Measurements from ENCODE around the gene LYST.

Gene LYST

DNA sequence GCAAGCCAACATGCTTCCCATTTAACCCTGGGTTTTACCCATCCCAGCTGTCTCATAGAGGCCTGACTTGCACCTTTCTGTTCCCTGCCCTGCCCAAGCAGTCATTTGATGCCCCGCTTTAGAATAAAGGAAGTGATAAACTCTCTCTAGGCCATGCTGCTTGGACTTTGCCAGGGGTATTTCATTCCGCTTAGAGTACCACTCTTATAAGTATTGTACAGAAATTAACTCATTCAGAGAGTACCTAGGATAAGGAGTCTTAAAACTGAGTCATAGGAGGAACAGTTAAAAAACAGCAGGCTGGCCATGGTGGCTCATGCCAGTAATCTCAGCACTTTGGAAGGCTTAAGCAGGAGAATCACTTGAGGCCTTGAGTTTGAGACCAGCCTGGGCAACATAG lies 21.0 kb upstream of the LYST start:
- no peak for DNase-seq

DNA sequence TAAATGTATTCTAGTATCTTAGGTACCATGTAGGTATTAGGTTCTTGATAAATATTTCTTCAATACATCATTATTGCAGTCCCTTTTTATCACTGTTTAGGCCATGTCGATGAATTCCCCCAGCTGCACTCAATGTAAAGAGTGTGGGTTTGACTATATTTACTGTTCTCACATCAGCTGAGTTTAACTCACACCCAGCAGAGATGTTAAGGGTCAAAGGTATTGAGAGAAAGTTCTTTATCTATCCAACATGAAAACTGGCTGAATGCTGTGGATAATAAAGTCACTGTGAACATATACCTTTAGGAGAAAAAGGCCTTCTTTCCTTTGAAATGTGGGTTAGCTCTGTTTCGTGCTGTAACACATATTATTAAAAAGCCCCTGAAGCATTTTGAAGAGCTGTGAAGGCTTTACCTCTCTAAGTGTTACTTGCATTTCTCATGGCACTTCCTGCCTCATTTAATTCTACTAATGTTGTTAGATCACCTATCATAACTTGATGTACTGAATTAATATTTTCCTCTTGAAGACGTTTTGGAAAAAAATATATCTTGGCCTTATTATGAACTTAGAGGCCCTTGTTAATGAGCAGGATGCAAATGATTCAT lies 19.1 kb upstream of the LYST start:
- no peak for DNase-seq

DNA sequence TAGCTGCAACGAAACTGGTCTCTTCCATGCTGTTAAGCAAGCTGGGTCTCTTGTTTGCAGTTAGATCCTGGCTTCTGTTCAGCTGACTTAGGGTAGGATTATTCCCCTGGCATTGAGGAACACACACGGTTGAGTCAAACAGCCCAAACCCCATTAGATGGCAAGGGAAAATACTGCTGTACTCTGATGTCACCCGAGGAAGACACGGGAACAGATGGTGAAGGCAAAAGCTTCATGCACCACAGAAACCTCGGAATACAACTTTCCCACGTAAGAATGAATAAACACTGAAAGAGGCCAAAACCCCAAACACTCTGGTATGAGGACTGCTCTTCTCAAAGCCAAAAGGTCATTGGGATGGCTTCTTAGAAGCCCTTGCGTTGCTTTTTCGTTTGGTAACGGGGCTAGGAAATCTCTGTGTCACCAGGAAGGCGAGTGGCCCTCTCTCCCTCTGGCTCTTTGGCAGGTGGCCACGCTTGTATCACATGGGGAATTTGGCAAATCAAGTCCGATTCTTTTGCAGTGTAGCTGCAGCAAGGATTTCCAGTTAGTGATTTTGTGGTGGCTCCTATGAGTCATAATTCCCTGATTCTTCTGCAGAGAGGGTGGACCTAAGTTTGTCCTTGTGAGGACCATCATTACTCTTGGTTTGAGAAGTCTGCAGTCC lies 16.7 kb upstream of the LYST start:
- DNase-seq, result no peak

DNA sequence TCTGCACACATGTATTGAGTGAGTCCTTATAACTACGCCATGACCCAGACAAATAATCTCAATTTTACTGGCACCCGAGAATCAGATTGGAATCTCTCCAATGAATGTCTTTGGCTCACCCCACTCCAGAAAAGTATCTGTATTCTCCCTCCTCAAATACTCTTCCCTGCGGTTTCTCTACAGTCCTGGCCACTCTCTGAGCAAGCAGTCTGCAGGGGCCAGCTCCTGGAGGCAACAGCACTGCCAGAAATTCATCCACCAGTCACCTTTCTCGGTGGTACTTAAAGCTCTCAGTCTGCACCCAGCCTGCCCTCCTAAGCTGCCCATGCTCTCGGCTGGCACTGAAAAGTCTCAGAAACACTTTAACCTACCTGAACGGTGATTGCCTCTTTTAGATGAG lies 16.1 kb upstream of the LYST start:
- DNase-seq, result no peak

DNA sequence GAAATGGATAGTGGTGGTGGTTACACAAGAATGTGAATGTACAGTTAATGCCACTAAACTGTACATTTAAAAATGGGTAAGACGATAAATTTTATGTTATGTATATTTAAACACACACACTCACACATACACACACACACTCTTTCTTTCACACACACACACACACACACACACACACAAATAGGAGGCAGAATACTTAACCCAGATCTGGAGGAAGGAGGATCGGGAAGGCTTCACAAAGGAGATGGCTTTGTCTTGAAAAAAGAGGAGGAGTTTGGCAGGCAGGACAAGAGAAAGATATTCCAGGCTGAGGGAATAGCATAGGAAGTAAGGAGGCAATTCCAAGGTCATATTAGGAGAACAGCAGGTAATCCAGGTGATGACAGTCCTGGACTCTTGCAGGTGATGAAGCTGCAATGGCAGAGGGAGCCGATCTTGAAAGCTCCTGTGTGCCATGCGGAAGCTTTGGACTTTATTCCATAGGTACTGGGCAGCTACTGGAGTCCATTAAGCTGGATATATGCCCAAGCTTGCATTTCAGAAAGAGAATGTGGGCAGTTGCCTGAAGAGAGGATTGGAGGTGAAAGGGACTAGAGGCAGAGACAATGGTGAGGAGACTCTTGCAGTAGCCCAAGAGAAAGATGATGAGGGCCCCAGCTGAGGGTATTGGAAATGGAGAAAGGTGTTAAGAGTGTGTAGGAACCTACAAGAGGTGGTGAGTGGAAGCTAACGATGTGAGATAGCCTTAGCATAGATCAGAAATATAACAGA lies 15.4 kb upstream of the LYST start:
- no peak for DNase-seq

DNA sequence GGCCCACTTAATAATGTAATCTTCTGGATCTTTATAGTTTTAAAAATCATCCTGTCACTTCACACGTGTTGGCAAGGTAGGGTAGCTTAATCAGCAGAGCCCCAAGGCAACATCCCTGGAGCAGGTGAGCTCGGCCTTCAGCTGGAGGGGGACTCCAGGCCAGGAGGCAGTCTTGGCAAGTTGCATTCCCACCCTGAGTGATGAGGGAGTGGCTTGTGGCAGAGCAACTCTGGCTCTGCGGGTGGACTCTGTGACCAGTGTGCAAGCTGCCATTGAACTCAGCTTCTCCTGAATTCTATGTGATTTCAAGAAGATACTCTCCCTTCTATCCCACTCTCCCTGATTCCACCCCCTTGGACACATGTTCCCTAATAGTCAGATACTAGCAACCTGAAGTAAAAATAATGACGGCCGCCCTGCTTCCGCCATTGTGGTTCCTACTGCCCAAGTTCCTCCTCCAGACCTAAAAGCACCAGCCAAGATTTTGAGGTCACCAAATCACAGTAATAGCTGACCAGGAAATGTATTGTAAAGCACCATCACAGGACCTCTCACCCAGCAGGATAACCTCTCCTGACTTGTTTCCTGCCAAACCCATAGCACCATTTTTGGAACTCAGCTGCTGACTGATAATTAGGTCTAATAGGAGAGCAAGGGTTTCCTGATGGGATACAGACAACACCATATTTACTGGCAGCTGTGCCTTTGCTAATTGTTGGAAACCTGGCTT lies 11.5 kb upstream of the LYST start:
- no peak for DNase-seq

DNA sequence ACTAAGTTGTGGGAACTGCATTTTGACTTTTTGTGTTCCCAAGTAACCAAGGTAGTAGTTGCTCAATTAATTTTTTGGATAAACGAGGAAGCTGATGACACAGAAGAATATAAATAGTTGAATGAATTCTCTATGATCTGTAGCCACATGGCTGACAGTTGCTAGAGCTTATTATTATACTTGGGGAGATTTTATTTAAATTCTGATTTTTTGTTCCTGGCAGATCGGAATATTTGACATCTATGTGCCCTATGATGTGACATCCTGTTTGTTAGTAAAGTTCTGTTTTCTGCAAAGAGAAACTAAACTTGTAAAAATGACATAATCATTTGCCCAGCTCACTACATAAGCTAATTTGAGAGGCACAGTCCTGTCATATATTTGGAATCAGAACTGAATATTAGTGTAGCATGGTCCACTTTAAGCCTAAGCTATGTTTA lies 9.7 kb upstream of the LYST start:
- no peak for DNase-seq

DNA sequence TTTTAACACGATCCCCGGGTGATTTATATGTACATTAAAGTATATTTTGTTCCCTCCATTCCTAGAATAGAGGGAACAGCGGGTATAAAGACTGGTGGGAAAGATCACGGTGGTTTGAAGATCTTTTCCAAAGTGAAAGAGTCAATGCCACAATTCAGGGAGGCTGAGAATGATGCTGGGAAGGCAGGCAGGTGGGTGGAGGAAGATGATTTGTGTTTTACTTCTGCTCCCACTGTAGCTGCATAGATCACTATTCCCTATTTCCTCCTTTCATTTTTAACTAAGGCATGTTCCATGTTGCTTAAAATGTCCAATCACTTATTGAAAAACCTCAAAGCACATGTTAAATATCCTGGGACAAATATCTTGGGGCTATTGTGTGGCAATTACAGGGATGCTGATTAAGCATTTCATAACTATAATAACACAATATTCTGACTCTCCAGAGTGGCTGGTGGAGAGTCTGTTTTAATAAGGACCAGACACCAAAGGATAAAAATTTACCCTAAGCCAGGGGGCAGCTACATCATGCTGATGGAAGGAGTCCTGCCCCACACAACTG lies 8.4 kb upstream of the LYST start:
- no peak for DNase-seq

DNA sequence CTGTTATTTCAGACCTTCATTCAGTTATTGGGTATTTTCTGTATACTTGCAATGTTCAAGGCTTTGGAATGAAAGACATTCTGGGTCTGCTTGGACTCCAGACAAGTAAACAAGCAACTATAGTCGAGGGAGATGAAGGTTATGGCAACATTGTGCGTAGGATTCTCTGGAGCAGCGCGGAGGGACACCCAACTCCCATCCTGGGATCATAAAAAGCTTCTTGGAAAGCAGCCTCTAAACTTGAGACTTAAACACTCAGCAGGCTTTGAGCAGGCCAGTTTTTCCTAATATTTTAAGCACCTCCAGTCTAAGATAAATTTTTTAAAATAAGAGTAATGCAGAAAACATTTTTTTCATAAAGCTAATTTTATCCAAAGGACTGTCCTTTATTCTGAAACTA lies 7.6 kb upstream of the LYST start:
- no peak for DNase-seq

DNA sequence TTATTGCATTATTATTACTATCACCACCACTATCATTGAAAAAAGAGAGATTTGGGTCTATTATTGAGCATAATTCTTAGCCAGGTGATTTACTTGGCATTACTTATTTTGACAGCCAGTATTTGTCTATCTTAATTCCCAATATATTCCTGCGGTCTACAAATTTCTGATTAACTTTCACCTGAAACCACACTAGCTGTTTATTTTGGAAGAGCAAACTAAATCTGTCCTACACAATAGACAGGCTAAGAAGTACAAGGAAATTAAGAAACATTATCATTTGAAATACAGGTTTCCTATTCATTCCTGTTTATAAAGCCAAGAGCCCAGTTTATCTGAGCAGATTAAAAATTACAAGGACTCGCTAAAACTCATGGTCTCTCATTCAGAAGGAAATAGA lies 6.9 kb upstream of the LYST start:
- no peak for DNase-seq

DNA sequence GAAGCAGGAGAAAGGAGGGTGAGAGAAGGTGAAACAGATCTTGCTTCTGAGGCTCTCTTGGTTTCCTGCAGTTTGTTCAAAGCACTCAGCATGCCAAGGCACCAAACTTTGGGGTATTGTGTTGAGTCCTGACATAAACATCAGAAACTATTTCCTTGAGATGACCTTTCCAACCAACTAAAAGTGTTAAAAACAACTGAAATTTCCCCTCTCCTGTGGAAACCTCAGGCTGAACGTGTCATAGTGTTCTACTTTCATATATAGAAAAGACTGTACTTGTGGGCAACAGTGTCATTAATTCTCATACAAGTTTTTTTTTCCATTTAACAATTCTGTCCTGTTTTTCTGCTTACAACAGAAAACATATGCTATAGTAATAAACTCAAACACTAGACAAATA lies 6.3 kb upstream of the LYST start:
- peak; percentile 26 for DNase-seq

DNA sequence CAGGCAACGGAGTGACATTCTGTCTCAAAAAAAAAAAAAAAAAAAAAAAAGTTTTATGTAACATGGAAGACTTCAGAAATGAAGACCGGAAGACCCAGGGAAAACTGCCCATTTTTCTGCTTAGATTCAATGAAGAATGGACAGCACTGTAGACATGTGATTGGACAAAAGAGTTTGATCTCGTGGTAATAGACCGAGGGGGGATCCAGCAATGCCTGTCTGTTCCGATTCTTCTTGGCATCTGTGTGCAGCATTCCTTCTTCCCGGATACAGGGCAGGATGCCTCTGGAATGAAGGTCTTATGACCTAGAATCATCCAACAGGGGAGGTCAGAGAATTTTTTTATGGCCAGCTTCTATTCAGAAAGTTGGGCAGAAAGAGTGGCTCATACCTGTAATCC lies 5.6 kb upstream of the LYST start:
- no peak for DNase-seq

DNA sequence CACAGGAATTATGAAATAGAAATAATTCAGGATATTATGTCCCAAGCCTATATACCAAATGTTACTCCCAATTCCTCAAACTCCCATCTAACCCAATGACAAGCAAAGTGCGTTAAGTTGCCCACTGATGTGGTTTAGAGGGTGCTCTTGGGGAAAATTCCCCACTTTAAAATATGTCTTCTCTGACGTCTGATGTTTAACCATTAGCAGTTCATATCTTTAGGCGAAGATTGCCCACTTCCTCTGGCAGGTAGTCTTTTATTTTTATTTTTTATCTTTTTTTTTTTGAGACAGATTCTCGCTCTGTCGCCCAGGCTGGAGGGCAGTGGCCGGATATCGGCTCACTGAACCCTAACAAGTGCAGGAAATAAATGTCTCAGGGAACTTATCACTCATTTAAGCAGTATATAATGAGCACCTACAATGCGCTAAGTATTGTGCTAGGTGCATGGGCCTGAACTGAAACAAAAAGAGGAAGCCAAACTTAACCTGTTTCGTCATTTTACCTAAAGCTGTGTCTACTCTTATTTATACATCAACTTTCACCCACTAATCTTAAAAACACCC lies 1.3 kb upstream of the LYST start:
- DNase-seq, result peak; percentile 41

DNA sequence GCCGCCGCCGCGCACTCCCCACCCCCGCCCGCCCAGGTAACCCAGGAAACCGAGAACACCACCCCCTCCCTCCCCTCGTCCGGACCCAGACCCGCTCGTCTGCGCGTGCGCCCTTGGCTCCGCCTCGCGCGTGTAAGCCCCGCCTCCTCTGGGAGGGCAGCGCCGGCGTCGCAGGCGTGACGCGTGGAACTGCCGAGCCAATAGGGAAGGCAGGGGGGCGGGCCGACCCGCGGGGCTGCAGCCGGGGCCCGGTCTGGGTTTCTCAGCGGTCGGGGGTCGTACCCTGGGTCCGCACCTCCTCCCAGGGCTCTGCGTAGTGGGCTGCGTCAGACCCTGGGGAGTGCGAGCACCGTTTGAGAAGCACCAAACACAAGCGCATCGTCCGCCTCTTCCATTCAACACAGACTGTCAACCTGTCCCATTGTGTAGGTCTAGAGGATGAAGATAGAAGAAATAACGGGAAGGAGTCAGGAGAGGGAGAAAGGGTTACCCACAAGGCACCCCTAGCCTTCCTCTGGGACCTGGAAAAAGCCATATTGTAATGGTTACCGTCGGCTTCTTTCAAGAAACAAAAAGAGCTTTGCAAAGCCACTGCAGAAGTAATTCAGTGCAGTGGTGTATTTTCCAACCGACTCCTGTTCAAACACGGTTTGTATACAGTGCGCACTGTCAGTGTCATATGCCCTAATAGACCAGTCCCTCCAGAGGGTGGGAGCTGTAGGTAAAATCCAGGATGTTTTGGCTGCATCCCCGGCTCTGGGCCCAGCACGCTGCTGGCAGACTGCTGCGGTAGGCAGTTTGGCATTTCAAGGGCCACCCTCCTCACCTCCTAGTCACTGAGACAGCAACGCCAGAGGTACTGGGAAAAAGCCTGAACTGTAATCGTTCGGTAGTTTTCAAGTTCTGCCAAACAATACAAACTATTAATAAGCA lies 473 bp upstream of the LYST start:
- DNase-seq, result peak; percentile 94

DNA sequence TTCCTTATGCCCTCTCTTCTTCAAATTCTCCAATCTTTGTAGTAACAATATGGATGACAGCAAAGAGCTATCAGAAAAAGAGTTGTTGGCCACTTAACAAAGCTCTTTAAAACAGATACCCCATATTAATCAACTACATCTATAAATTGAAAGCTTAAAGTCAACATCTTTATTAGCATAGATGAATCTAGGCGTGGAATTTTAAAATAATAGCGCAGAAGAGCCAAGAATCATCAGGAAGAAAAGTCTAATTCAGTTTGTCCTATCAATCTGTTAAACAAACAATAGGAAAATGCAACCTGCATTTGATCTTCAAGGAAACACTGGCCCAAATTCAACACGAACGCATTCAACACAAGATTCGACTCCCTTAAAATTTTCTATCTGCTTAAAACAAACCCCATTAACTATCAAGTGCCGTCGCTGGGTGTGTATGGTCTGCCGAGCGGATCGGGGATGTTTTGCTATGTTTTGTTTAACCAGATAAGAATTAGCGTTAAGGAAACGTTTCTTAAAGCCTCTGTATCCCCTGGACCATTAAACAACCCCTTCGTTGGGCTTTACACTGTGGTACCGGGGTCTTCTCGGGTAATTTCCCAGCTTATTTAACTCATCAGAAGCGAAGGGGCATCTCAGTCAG lies 1.0 kb downstream of the LYST start:
- DNase-seq, result no peak

DNA sequence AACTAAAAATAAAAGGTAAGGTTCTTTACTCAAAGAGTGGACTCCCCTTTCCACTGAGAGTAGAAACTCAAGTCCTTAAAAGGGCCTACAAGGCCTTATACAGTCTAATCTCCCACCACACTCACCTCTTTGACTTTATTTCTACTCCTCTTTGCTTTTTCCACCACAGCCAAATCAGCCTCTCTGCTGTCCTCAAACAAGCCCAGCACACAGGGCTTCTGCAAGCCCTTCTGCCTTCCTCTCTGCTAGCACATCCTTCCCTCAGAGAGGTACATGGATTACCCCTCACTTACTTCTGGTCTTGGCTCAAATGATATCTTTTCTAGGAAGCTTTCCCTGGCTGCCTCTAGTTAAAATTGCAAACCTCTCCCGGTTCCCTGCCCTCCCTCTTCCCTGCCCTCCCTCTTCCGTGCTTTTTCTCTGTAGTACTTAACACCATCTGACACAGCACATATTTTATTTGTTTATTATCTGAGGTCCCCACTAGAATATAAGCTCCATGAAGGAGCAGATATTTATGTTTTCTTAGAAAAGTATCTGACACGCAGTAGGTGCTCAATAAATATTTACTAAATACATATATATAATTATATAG lies 1.7 kb downstream of the LYST start:
- DNase-seq, result no peak

DNA sequence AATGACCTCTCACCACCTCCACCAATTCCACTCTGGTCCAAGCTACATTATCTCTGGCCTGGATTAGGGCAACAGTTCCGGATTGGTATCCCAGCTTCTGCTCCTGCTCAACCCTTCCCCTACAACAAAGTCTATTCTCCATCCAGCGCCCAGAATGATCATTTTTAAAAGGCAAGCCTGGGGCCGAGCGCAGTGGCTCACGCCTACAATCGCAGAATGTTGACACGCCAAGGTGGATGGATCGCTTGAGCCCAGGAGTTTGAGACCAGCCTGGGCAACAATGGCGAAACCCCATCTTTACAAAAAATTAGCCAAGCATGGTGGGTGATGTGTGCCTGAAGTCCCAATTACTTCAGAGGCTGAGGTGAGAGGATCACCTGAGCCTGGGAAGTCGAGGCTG lies 2.2 kb downstream of the LYST start:
- DNase-seq, result no peak

DNA sequence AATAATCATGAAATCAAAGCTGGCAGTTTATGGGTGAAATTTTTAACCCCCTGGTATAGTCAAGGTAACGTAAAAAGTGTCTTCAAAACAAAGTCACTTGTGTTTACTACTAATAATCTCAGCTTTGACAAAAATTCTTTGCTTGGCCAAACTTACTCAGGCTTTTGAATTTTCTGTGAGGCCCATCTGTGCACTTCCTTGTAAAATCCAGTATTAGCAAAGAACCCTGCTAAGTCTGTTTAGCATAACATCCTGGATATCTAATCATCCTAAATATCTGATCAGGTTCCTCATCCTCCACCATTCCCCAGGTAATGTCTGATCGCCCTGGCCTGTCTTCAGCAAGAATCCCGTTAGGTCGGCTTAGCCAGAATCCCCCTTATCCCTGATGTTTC lies 3.0 kb downstream of the LYST start:
- DNase-seq, result no peak

DNA sequence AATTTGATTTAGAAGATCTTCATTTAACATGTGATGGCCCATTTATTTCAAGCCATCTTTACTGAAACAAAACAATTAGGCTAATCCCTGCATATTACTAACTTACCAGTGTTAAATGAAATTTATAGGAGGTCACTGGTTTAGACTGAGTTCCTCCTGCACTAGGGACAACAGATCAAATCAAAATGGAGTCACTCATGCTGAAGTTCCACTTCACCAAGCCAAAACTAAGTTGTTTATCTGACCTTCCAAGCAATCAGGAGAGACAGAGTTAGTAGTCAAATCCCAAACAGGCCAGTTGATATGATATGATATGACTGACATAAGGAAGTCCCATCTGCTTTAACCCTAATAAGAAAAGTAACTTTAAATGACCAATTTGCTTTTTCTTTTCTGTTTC lies 4.8 kb downstream of the LYST start:
- no peak for DNase-seq

DNA sequence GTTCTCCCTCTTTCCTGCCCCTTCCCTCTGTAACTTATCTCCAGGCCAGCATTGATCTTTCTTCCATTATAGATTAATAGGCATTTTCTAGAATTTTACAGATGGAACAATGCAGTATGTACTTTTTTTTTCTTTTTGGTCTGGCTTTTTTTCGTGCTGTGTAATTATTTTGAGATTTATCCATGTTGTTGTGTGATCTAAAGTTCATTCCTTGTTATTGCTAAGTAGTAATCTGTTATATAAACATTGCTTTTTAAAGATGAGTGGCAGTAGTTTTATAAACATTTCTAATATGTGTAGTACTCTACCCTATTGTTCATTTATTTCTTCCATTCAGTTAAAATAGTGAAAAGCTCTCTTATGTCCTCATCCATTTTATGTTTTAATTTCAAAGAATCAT lies 5.9 kb downstream of the LYST start:
- DNase-seq, result no peak

DNA sequence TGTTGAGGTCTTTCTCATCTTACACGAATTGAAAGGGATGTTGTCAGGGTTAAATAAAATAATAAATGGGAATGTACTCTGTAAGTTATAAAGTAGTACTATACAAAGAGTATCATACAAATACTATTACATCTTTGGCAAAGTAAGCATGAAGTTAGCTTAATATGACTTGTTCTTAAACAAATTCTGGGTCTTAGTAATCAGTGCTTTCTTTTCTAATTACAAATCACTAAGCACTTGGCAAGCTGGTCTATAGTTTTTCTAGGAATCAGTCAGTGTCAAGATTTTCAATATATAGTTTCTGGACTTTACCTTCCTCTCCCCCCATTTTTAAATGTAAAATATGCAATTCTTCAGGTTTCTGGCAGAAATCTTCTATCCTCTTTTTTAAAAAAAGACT lies 6.9 kb downstream of the LYST start:
- no peak for DNase-seq

All from stimulated activated naive CD4-positive, alpha-beta T cell treated with Interleukin-2 at 50 U/mL for 16 hours (primary cell).